SK-N-SH (cell line): ENCODE measurements around the gene THEM4. TPM values are rescaled to one million over a fixed set of nuclear protein-coding genes. Genes with fewer than 3 reads are reported as not detected.

Experiments
- CTCF ChIA-PET: fragments of 300-600, 350-600 bp; formaldehyde crosslinking; extraction: SDS; loops from one replicate; lab custom pipeline; 2021; lab: Yijun Ruan, JAX
- POLR2A ChIA-PET: fragments of 350-600 bp; sonication (Branson Sonifier 250); formaldehyde crosslinking; extraction: SDS; loops from one replicate; lab custom pipeline; 2020; ENCODE audit warnings: antibody characterized with exemption, inconsistent platforms; lab: Yijun Ruan, JAX
- DNase-seq: peaks from one replicate; pipeline ENCODE4 v3.0.0; 2012
- H2AFZ ChIP-seq: fragments of 200-600 bp; sonication (generic); 2 replicates; pipeline ENCODE4 v1.8.1; 2016; ENCODE audit warnings: antibody characterized with exemption, mild to moderate bottlenecking, low read depth
- H3F3A ChIP-seq: fragments of 200-600 bp; sonication (generic); replicated peaks from 2 replicates; pipeline ENCODE3; 2016; ENCODE audit warnings: antibody characterized with exemption, mild to moderate bottlenecking; ENCODE audit not compliant: insufficient read depth
- H3K27ac ChIP-seq, 2 experiments: fragments of 200-500 bp in 1 of 2; fragments of 200-600 bp in 1 of 2; sonication (Bioruptor generic) in 1 of 2; sonication (generic), shearing (Covaris generic) in 1 of 2; 2 replicates each; pipeline versions ENCODE4 v1.5.1 to v1.6.1; 2014 to 2016; ENCODE audit warnings: low read depth in 2 of 2, inconsistent platforms in 1 of 2, low read length in 1 of 2, mild to moderate bottlenecking in 1 of 2, mixed read lengths in 1 of 2
- H3K27me3 ChIP-seq: fragments of 200-600 bp; sonication (generic), shearing (Covaris generic); 2 replicates; pipeline ENCODE4 v1.6.1; 2016; ENCODE audit warnings: mixed run types; ENCODE audit not compliant: insufficient read depth
- H3K36me3 ChIP-seq, 2 experiments: fragments of 200-500 bp in 1 of 2; fragments of 200-600 bp in 1 of 2; sonication (Bioruptor generic) in 1 of 2; sonication (generic) in 1 of 2; replicated peaks in 1 of 2; 2 replicates each; pipeline versions ENCODE3 to v1.5.1; 2014 to 2016; ENCODE audit warnings: low read length in 1 of 2, mild to moderate bottlenecking in 1 of 2; ENCODE audit not compliant: insufficient read depth in 2 of 2, control insufficient read depth in 1 of 2
- H3K4me1 ChIP-seq, 2 experiments: fragments of 200-500 bp in 1 of 2; fragments of 200-600 bp in 1 of 2; sonication (Bioruptor generic) in 1 of 2; sonication (generic), shearing (Covaris generic) in 1 of 2; 2 replicates each; pipeline versions ENCODE4 v1.5.1 to v1.6.1; 2014 to 2016; ENCODE audit warnings: low read depth in 1 of 2, low read length in 1 of 2, mixed run types in 1 of 2; ENCODE audit not compliant: insufficient read depth in 2 of 2, control insufficient read depth in 1 of 2
- H3K4me2 ChIP-seq: fragments of 200-600 bp; sonication (generic), shearing (Covaris generic); 2 replicates; pipeline ENCODE4 v1.6.1; 2017; ENCODE audit warnings: mixed run types
- H3K4me3 ChIP-seq, 2 experiments: fragments of 200-500 bp in 1 of 2; fragments of 200-600 bp in 1 of 2; sonication (Bioruptor generic) in 1 of 2; sonication (generic), shearing (Covaris generic) in 1 of 2; 2 replicates each; pipeline versions ENCODE4 v1.5.1 to v1.8.1; 2014 to 2016; ENCODE audit warnings: low read depth in 2 of 2, inconsistent platforms in 1 of 2, low read length in 1 of 2, mild to moderate bottlenecking in 1 of 2, mixed read lengths in 1 of 2, moderate library complexity in 1 of 2
- H3K79me2 ChIP-seq: fragments of 200-600 bp; sonication (generic); 2 replicates; pipeline ENCODE4 v1.8.1; 2017; ENCODE audit warnings: mild to moderate bottlenecking; ENCODE audit not compliant: insufficient read depth
- H3K9ac ChIP-seq: fragments of 200-600 bp; sonication (generic); 2 replicates; pipeline ENCODE4 v1.6.1; 2017; ENCODE audit warnings: mixed run types
- H3K9me2 ChIP-seq: fragments of 200-600 bp; sonication (generic); 2 replicates; pipeline ENCODE4 v1.6.1; 2017; ENCODE audit warnings: mixed run types
- H3K9me3 ChIP-seq: fragments of 200-600 bp; sonication (generic); 2 replicates; pipeline ENCODE4 v1.6.1; 2017; ENCODE audit warnings: mixed run types, mild to moderate bottlenecking, moderate library complexity
- H4K20me1 ChIP-seq: fragments of 200-600 bp; sonication (generic); 2 replicates; pipeline ENCODE4 v1.6.1; 2017; ENCODE audit warnings: mild to moderate bottlenecking, mixed run types; ENCODE audit not compliant: insufficient read depth
- CHD2 ChIP-seq: fragments of 150-350 bp; IDR thresholded peaks from 2 replicates; pipeline ENCODE4 v1.6.1; 2018; ENCODE audit warnings: low read length; ENCODE audit not compliant: partially characterized antibody
- ELF1 ChIP-seq: IDR thresholded peaks from 2 replicates; pipeline ENCODE4 v1.4.0; 2012
- EZH2phosphoT487 ChIP-seq: fragments of 200-600 bp; sonication (generic); IDR thresholded peaks from 2 replicates; pipeline ENCODE4 v1.6.1; 2017; ENCODE audit warnings: low read depth, mixed run types, mild to moderate bottlenecking, antibody characterized with exemption, moderate library complexity, borderline replicate concordance
- FOSL2 ChIP-seq: IDR thresholded peaks from 2 replicates; pipeline ENCODE4 v1.4.0; 2012; ENCODE audit warnings: low read depth, mild to moderate bottlenecking, moderate library complexity, borderline replicate concordance
- FOXJ3 ChIP-seq: sonication (generic); formaldehyde crosslinking; IDR thresholded peaks from 2 replicates; pipeline ENCODE4 v1.5.1; 2020; ENCODE audit warnings: mild to moderate bottlenecking, missing genetic modification reagents
- FOXM1 ChIP-seq: IDR thresholded peaks from 2 replicates; pipeline ENCODE4 v1.4.0; 2012; ENCODE audit warnings: low read depth, mild to moderate bottlenecking
- GATA2 ChIP-seq: sonication (generic); formaldehyde crosslinking; IDR thresholded peaks from 2 replicates; pipeline ENCODE4 v1.5.0; 2020; ENCODE audit warnings: mild to moderate bottlenecking, missing genetic modification reagents
- MEF2A ChIP-seq: IDR thresholded peaks from 2 replicates; pipeline ENCODE4 v1.4.0; 2012; ENCODE audit warnings: low read depth, borderline replicate concordance
- MXI1 ChIP-seq: IDR thresholded peaks from 2 replicates; pipeline ENCODE4 v1.6.1; 2012; ENCODE audit warnings: mild to moderate bottlenecking, low read depth, low read length, improper control_type of control experiment
- POLR2AphosphoS5 ChIP-seq: IDR thresholded peaks from 2 replicates; pipeline ENCODE4 v1.6.1; 2012; ENCODE audit warnings: low read depth, low read length
- RCOR1 ChIP-seq: fragments of 150-350 bp; IDR thresholded peaks from 2 replicates; pipeline ENCODE4 v1.6.1; 2017; ENCODE audit warnings: antibody characterized with exemption, low read length
- REST ChIP-seq: IDR thresholded peaks from 2 replicates; pipeline ENCODE4 v1.6.1; 2012; ENCODE audit warnings: mild to moderate bottlenecking, low read depth, low read length, moderate library complexity
- RFX5 ChIP-seq: IDR thresholded peaks from 2 replicates; pipeline ENCODE4 v1.6.1; 2012; ENCODE audit warnings: mild to moderate bottlenecking, improper control_type of control experiment, low read length
- SIN3A ChIP-seq: IDR thresholded peaks from 2 replicates; pipeline ENCODE4 v1.6.1; 2012; ENCODE audit warnings: low read depth, mild to moderate bottlenecking, low read length, moderate library complexity, borderline replicate concordance
- SMC3 ChIP-seq: IDR thresholded peaks from 2 replicates; pipeline ENCODE4 v1.6.1; 2012; ENCODE audit warnings: low read depth, low read length, improper control_type of control experiment
- TAF1 ChIP-seq: IDR thresholded peaks from 2 replicates; pipeline ENCODE4 v1.6.1; 2012; ENCODE audit warnings: low read depth, mild to moderate bottlenecking, low read length, moderate library complexity, borderline replicate concordance
- TCF12 ChIP-seq: IDR thresholded peaks from 2 replicates; pipeline ENCODE4 v1.4.0; 2012
- YY1 ChIP-seq: IDR thresholded peaks from 2 replicates; pipeline ENCODE4 v1.4.0; 2012; ENCODE audit warnings: low read depth, mild to moderate bottlenecking
- WGBS: methylation state at CpG from one replicate; pipeline ENCODE4 v1.1.6; 2017; ENCODE audit warnings: low lambda C conversion rate; 5-methylcytosine and 5-hydroxymethylcytosine counted together
- polyA plus RNA-seq, 3 experiments: library from polyadenylated mRNA; depleted of rRNA; stranded (reverse); fragments of >200 nt; gene quantifications; 2 replicates each; pipeline ENCODE4 v1.2.3, GENCODE V29; 2012
- TF ChIP-seq, protein P1 (sequence below): fragments of 200-600 bp; sonication (generic); IDR thresholded peaks from 2 replicates; pipeline ENCODE4 v1.6.1; 2017; ENCODE audit warnings: antibody characterized with exemption, mild to moderate bottlenecking, moderate library complexity
- TF ChIP-seq, protein P2 (sequence below): fragments of 150-350 bp; IDR thresholded peaks from 2 replicates; pipeline ENCODE4 v1.6.1; 2016; ENCODE audit warnings: mild to moderate bottlenecking, low read depth, low read length
- TF ChIP-seq, protein P3 (sequence below): fragments of 150-350 bp; IDR thresholded peaks from 2 replicates; pipeline ENCODE4 v1.6.1; 2017; ENCODE audit warnings: antibody characterized with exemption, low read length, low read depth, borderline replicate concordance
- TF ChIP-seq, protein P4 (sequence below): IDR thresholded peaks from 2 replicates; pipeline ENCODE4 v1.4.0; 2012; ENCODE audit warnings: low read depth

THEM4 gene
- 10.1 and 14.1 TPM in 2 replicates for polyA plus RNA-seq (2012; rRNA removed)
- 13.2 and 14.4 TPM in 2 replicates for polyA plus RNA-seq (2012; cell fraction: cytosol; rRNA removed)
- 9.5 and 16.7 TPM in 2 replicates for polyA plus RNA-seq (2012; cell fraction: nucleus; rRNA removed)

DNA sequence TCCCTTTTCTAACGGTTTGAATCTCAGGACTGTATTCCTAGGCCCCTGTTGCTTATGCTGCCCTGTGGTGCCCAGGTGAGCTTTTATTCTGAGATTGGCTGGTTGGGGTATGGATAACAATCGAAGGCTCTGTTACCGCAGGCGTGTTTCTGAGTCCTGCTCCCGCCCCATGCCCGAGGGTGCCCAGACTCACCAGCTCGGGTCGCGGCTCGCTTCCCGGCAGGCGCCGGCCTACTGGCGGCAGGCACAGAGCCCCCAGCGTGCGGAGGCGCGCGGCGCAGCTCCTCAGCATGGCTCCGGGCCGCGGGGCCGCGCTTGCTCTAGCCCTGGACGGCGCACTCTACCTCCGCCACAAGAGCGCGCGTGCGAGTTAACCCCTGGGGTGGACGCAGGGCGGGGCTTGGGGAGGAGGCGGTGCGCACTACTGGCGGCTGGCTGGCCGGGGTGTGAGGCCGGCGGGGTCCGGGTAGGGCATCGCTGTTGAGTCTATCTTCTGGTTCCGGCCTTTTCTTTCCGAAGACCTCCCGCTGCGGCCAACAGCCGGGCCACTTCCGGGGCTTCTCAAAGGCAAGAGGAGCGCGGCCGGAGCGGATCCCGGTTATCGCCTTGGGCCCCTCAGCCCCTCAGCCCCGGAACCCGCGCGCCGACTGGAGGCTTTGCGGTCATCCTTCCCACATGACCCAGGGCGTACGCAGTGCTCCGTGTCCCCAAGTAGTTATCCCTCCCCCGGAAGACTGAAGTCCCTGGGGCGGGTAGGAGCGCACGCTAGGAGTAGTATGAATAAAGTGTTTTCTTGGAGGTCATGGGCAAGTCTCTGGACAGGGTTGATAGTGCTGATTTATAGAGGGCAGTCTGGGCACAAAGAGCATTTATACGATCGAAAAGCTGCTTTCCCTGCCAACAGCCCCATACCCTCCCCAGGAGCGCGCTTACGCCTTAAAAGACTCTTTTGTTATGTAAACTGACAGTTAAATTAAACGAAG is at the start of gene THEM4:
TSS of gene THEM4 (minus strand) at position 345 of the 983 bp plus-strand sequence. CDS start at position 292, 53 bp downstream.
- POLR2A ChIA-PET: interaction anchor here (0.7 to 1.8 kb wide), 7 partner anchors 11 to 266 kb away, joined by 3 to 7 read pairs (median 3); partner anchors contain the start of gene MRPL9
- CTCF ChIA-PET: interaction anchor here (1.9 kb wide), 2 partner anchors 21 to 93 kb away, joined by 4 to 6 read pairs; no protein-coding TSS in a partner anchor
- DNase-seq: peak; percentile 98
- TF ChIP-seq SIN3A (0 out of 2 replicates have a peak, but pooled peaks have one; percentile 61), RCOR1 (peak; percentile 31; the same call in 1 of the 2 replicates), YY1 (no peak; the same call in none of the 2 replicates), FOXJ3 (CRISPR knock-in tag) (no peak), MEF2A (no peak), POLR2AphosphoS5 (peak; percentile 80), SMC3 (no peak), RFX5 (no peak), TAF1 (peak; percentile 89), EZH2phosphoT487 (no peak), FOSL2 (no peak), ELF1 (peak; percentile 83), GATA2 (no peak), TCF12 (no peak), REST (no peak), MXI1 (peak; percentile 51; the same call in 1 of the 2 replicates), FOXM1 (no peak), CHD2 (peak; percentile 85)
- TF ChIP-seq, protein P1, sequence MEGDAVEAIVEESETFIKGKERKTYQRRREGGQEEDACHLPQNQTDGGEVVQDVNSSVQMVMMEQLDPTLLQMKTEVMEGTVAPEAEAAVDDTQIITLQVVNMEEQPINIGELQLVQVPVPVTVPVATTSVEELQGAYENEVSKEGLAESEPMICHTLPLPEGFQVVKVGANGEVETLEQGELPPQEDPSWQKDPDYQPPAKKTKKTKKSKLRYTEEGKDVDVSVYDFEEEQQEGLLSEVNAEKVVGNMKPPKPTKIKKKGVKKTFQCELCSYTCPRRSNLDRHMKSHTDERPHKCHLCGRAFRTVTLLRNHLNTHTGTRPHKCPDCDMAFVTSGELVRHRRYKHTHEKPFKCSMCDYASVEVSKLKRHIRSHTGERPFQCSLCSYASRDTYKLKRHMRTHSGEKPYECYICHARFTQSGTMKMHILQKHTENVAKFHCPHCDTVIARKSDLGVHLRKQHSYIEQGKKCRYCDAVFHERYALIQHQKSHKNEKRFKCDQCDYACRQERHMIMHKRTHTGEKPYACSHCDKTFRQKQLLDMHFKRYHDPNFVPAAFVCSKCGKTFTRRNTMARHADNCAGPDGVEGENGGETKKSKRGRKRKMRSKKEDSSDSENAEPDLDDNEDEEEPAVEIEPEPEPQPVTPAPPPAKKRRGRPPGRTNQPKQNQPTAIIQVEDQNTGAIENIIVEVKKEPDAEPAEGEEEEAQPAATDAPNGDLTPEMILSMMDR: peak; percentile 30
- TF ChIP-seq, protein P2, sequence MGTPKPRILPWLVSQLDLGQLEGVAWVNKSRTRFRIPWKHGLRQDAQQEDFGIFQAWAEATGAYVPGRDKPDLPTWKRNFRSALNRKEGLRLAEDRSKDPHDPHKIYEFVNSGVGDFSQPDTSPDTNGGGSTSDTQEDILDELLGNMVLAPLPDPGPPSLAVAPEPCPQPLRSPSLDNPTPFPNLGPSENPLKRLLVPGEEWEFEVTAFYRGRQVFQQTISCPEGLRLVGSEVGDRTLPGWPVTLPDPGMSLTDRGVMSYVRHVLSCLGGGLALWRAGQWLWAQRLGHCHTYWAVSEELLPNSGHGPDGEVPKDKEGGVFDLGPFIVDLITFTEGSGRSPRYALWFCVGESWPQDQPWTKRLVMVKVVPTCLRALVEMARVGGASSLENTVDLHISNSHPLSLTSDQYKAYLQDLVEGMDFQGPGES: no peak
- TF ChIP-seq, protein P3, sequence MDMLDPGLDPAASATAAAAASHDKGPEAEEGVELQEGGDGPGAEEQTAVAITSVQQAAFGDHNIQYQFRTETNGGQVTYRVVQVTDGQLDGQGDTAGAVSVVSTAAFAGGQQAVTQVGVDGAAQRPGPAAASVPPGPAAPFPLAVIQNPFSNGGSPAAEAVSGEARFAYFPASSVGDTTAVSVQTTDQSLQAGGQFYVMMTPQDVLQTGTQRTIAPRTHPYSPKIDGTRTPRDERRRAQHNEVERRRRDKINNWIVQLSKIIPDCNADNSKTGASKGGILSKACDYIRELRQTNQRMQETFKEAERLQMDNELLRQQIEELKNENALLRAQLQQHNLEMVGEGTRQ: 0 out of 2 replicates have a peak, but pooled peaks have one; percentile 9
- TF ChIP-seq, protein P4, sequence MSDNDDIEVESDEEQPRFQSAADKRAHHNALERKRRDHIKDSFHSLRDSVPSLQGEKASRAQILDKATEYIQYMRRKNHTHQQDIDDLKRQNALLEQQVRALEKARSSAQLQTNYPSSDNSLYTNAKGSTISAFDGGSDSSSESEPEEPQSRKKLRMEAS: peak; percentile 48

More for the DNA sequence above, at the start of gene THEM4:
- no peaks in the 10 kb centered on the region for H4K20me1 ChIP-seq
- H3K4me2 ChIP-seq: peak within 1 kb of the TSS; percentile 88
- peaks cover 7% of the 10 kb centered on the region; the same call in 1 of the 2 replicates for H3K9me3 ChIP-seq
- peaks cover 0 to 7% of the 10 kb centered on the region in 2 experiments; a peak in 2 of 4 replicates for H3K4me1 ChIP-seq
- no peaks in the 10 kb centered on the region; the same call in 1 of the 2 replicates for H3K79me2 ChIP-seq
- H3K9me2 ChIP-seq: no peaks in the 10 kb centered on the region
- no peaks in the 10 kb centered on the region for H3K36me3 ChIP-seq
- peak within 1 kb of the TSS; percentile 67 to 74 for H3K4me3 ChIP-seq
- peak within 1 kb of the TSS; percentile 54 to 85; a peak in 3 of 4 replicates for H3K27ac ChIP-seq
- no peaks in the 10 kb centered on the region for H3F3A ChIP-seq
- WGBS: 13% methylated on average over 36 of the region's 73 CpGs
- H2AFZ ChIP-seq: peak within 1 kb of the TSS; percentile 96
- no peaks in the 10 kb centered on the region for H3K27me3 ChIP-seq
- H3K9ac ChIP-seq: peak within 1 kb of the TSS; percentile 76
